OCI-LY1 (cell line): Measurements from ENCODE around the gene MYO9A.

Experiments used
- CTCF ChIP-seq: fragments of 200-600 bp; sonication (generic), shearing (Covaris generic); IDR thresholded peaks from 2 replicates; pipeline ENCODE4 v1.5.1; 2017; ENCODE audit warnings: mild to moderate bottlenecking, antibody characterized with exemption, low read length, moderate library complexity, mixed read lengths
- EZH2 ChIP-seq: fragments of 200-600 bp; sonication (generic), shearing (Covaris generic); IDR thresholded peaks from 2 replicates; pipeline ENCODE4 v1.8.0; 2017; ENCODE audit warnings: borderline replicate concordance, mixed run types, mild to moderate bottlenecking, antibody characterized with exemption, low read length, moderate library complexity, mixed read lengths

GRCh38 chr15:72167445-72167844 is 49.5 kb upstream of the MYO9A start:
- TF ChIP-seq CTCF (no peak), EZH2 (no peak)
